BLaER1 treated with 17β-estradiol and CSF1 and Interleukin-3, amounts not matched to agents 10 nM and 100 nM (cell line): ENCODE results near the gene C1QL3.

ENCODE experiments used
- H3K27ac ChIP-seq, 11 experiments: shearing (Covaris generic); formaldehyde crosslinking; 2 replicates each; pipeline ENCODE4 v1.8.1; 2022
- H3K27me3 ChIP-seq, 11 experiments: shearing (Covaris generic); formaldehyde crosslinking; 2 replicates each; pipeline ENCODE4 v1.8.1; 2022
- H3K36me3 ChIP-seq, 11 experiments: shearing (Covaris generic); formaldehyde crosslinking; 2 replicates each; pipeline ENCODE4 v1.8.1; 2022
- H3K4me1 ChIP-seq, 10 experiments: shearing (Covaris generic); formaldehyde crosslinking; 2 replicates each; pipeline ENCODE4 v1.8.1; 2022
- H3K4me2 ChIP-seq, 11 experiments: shearing (Covaris generic); formaldehyde crosslinking; 2 replicates each; pipeline ENCODE4 v1.8.1; 2022
- H3K4me3 ChIP-seq, 10 experiments: shearing (Covaris generic); formaldehyde crosslinking; 2 replicates each; pipeline ENCODE4 v1.8.1; 2022
- H3K9ac ChIP-seq, 11 experiments: shearing (Covaris generic); formaldehyde crosslinking; 2 replicates each; pipeline ENCODE4 v1.8.1; 2022
- H3K9me3 ChIP-seq, 11 experiments: shearing (Covaris generic); formaldehyde crosslinking; replicated peaks in 1 of 11; 2 replicates each; pipeline ENCODE4 v1.8.1; 2022
- H4K20me1 ChIP-seq, 11 experiments: shearing (Covaris generic); formaldehyde crosslinking; 2 replicates each; pipeline ENCODE4 v1.8.1; 2022
- Cebpa-rat ChIP-seq, 11 experiments: shearing (Covaris generic); IDR thresholded peaks; 2 replicates each; pipeline ENCODE4 v1.8.1; 2022

C1QL3 gene

GRCh38 chr10:16518822-16519221 lies 2.9 kb downstream of the C1QL3 start:
- Histone ChIP-seq H3K4me3 (no peak overlapping the region), H3K9me3 (peaks cover 0 to 15% (median 10%) of the 10 kb centered on the region in 11 experiments; a peak in 14 of 22 replicates), H4K20me1 (peaks cover 0 to 32% (median 16%) of the 10 kb centered on the region in 11 experiments; a peak in 15 of 22 replicates), H3K27ac (no peak overlapping the region), H3K4me2 (no peak overlapping the region), H3K9ac (no peak overlapping the region), H3K27me3 (peaks cover 41 to 48% (median 45%) of the 10 kb centered on the region in 11 experiments), H3K36me3 (peaks cover 0 to 18% (median 6%) of the 10 kb centered on the region in 11 experiments; a peak in 11 of 22 replicates), H3K4me1 (peaks cover 6 to 16% (median 7%) of the 10 kb centered on the region in 10 experiments; a peak in 14 of 20 replicates)
- TF ChIP-seq Cebpa-rat (IDR thresholded peaks at IDR 0.05), result no peak

- Histone ChIP-seq H3K36me3 (peaks cover 19 to 78% (median 46%) of the 10 kb centered on the region in 11 experiments; a peak in 20 of 22 replicates), H3K4me3 (no peak overlapping the region), H3K27ac (no peak overlapping the region), H3K9ac (no peak overlapping the region), H4K20me1 (no peaks in the 10 kb centered on the region), H3K27me3 (no peaks in the 10 kb centered on the region), H3K4me2 (no peak overlapping the region), H3K4me1 (no peaks in the 10 kb centered on the region), H3K9me3 (no peaks in the 10 kb centered on the region)
- TF ChIP-seq Cebpa-rat (IDR thresholded peaks at IDR 0.05), result no peak
These were observed 10.8 kb downstream of the C1QL3 start for GRCh38 chr10:16510843-16511242.

- Histone ChIP-seq H3K9me3 (no peaks in the 10 kb centered on the region), H3K27ac (no peak overlapping the region), H4K20me1 (no peaks in the 10 kb centered on the region), H3K4me1 (no peaks in the 10 kb centered on the region), H3K36me3 (peaks cover 26 to 86% (median 54%) of the 10 kb centered on the region in 11 experiments; a peak in 20 of 22 replicates), H3K9ac (no peak overlapping the region), H3K4me3 (no peak overlapping the region), H3K4me2 (no peak overlapping the region), H3K27me3 (no peaks in the 10 kb centered on the region)
- TF ChIP-seq Cebpa-rat (IDR thresholded peaks at IDR 0.05), result no peak
These were observed 11.7 kb downstream of the C1QL3 start for GRCh38 chr10:16509996-16510395.

GRCh38 chr10:16505161-16505560 lies 16.5 kb downstream of the C1QL3 start:
- H3K4me2 ChIP-seq, result no peak overlapping the region
- H3K36me3 ChIP-seq, result peaks cover 18 to 56% (median 48%) of the 10 kb centered on the region in 11 experiments; a peak in 20 of 22 replicates

GRCh38 chr10:16497911-16498310 lies 23.8 kb downstream of the C1QL3 start:
- Histone ChIP-seq H3K9me3 (no peaks in the 10 kb centered on the region), H3K4me1 (no peaks in the 10 kb centered on the region), H3K36me3 (peaks cover 9 to 39% (median 23%) of the 10 kb centered on the region in 11 experiments; a peak in 17 of 22 replicates), H3K27me3 (no peaks in the 10 kb centered on the region), H3K4me2 (no peak overlapping the region), H3K4me3 (no peak overlapping the region), H4K20me1 (peaks cover 0 to 7% (median 0%) of the 10 kb centered on the region in 11 experiments; a peak in 1 of 22 replicates), H3K27ac (no peak overlapping the region), H3K9ac (no peak overlapping the region)
- TF ChIP-seq Cebpa-rat (IDR thresholded peaks at IDR 0.05), result no peak

More at GRCh38 chr10:16505161-16505560, 16.5 kb downstream of the C1QL3 start:
- Histone ChIP-seq H3K27me3 (no peaks in the 10 kb centered on the region), H3K9me3 (no peaks in the 10 kb centered on the region), H3K4me1 (no peaks in the 10 kb centered on the region), H3K4me3 (no peak overlapping the region), H3K9ac (no peak overlapping the region), H4K20me1 (no peaks in the 10 kb centered on the region), H3K27ac (no peak overlapping the region)
- TF ChIP-seq Cebpa-rat (IDR thresholded peaks at IDR 0.05), result no peak

GRCh38 chr10:16493884-16494536 lies 27.7 kb downstream of the C1QL3 start:
- TF ChIP-seq Cebpa-rat (IDR thresholded peaks at IDR 0.05), result no peak
- Histone ChIP-seq H3K9me3 (no peaks in the 10 kb centered on the region), H3K27me3 (no peaks in the 10 kb centered on the region), H3K4me2 (no peak overlapping the region), H3K4me1 (no peaks in the 10 kb centered on the region), H3K36me3 (peaks cover 28 to 69% (median 45%) of the 10 kb centered on the region in 11 experiments), H3K4me3 (no peak overlapping the region), H3K9ac (no peak overlapping the region), H3K27ac (no peak overlapping the region), H4K20me1 (peaks cover 0 to 7% (median 0%) of the 10 kb centered on the region in 11 experiments; a peak in 1 of 22 replicates)

- Histone ChIP-seq H3K27ac (no peak overlapping the region), H3K4me3 (no peak overlapping the region), H3K36me3 (peaks cover 39 to 80% (median 46%) of the 10 kb centered on the region in 11 experiments), H3K4me1 (no peaks in the 10 kb centered on the region), H3K4me2 (no peak overlapping the region), H4K20me1 (0 out of 22 replicates have a peak, but pooled peaks cover 0 to 7% (median 0%) of the 10 kb centered on the region in 11 experiments), H3K27me3 (no peaks in the 10 kb centered on the region), H3K9me3 (no peaks in the 10 kb centered on the region), H3K9ac (no peak overlapping the region)
- no peak for TF ChIP-seq Cebpa-rat (IDR thresholded peaks at IDR 0.05)
These were observed 29.7 kb downstream of the C1QL3 start for GRCh38 chr10:16491933-16492332.

- peaks cover 41 to 82% (median 51%) of the 10 kb centered on the region in 11 experiments for H3K36me3 ChIP-seq
- no peak overlapping the region for H3K4me3 ChIP-seq
- H3K4me2 ChIP-seq, result no peak overlapping the region
- no peak overlapping the region for H3K9ac ChIP-seq
- no peaks in the 10 kb centered on the region for H3K9me3 ChIP-seq
- no peak for TF ChIP-seq Cebpa-rat (IDR thresholded peaks at IDR 0.05)
- no peaks in the 10 kb centered on the region for H3K4me1 ChIP-seq
- no peaks in the 10 kb centered on the region for H3K27me3 ChIP-seq
- H3K27ac ChIP-seq, result no peak overlapping the region
- 0 out of 22 replicates have a peak, but pooled peaks cover 0 to 3% (median 0%) of the 10 kb centered on the region in 11 experiments for H4K20me1 ChIP-seq
These were observed 31.2 kb downstream of the C1QL3 start for GRCh38 chr10:16490511-16490910.

- TF ChIP-seq Cebpa-rat (IDR thresholded peaks at IDR 0.05), result no peak
- Histone ChIP-seq H3K36me3 (peaks cover 22 to 50% (median 36%) of the 10 kb centered on the region in 11 experiments; a peak in 21 of 22 replicates), H3K27me3 (no peaks in the 10 kb centered on the region), H3K27ac (no peak overlapping the region), H3K9me3 (no peaks in the 10 kb centered on the region), H3K9ac (no peak overlapping the region), H4K20me1 (peaks cover 0 to 5% (median 0%) of the 10 kb centered on the region in 11 experiments; a peak in 2 of 22 replicates), H3K4me2 (no peak overlapping the region), H3K4me3 (no peak overlapping the region), H3K4me1 (peaks cover 0 to 6% (median 0%) of the 10 kb centered on the region in 10 experiments; a peak in 1 of 20 replicates)
These were observed 38.3 kb downstream of the C1QL3 start for GRCh38 chr10:16483241-16483917.
